Heart left ventricle (tissue), 13 donors: ENCODE results near the gene CLCA1.

ENCODE experiments used
- CTCF ChIP-seq, 12 donors: fragments of 200-600 bp; sonication (generic) in 4 of 12; IDR thresholded peaks; one replicate each; pipeline versions ENCODE4 v1.5.0 to v1.8.0; 2018 to 2022; ENCODE audit warnings: antibody characterized with exemption in 12 of 12, mild to moderate bottlenecking in 5 of 12
- POLR2A ChIP-seq, 2 donors: fragments of 450-650 bp; IDR thresholded peaks; one replicate each; pipeline ENCODE4 v1.6.1; 2017; ENCODE audit warnings: antibody characterized with exemption in 2 of 2, mild to moderate bottlenecking in 2 of 2, moderate library complexity in 2 of 2
- donor health status: ischemic (EF 13 %, LVEDD 7.1; RV severe dilation, severe dysfunction).
- donor health status: DM: no; HTN: yes; CAD: no.
- donor health status: DM: no; HTN: no; CAD: no.
- donor health status: ischemic (EF 25% LVEDD 6.9; RV normal size, moderate dysfunction).
- donor health status: ischemic (EF 25% LVEDD 5.7; RV mildly dilated, moderate dysfunction).
- donor health status: ischemic (EF 35%, LVEDD 5.7; RV mildly dilated, moderate dysfunction).
- donor health status: nonischemic (EF 11% LVEDD 7.7; RV severe dilation, severe dysfunction).
- donor health status: DM: yes; HTN: yes; CAD: no.
- donor health status: PGD.
- donor health status: ischemic (EF 29% LVEDD 5.4; RV normal size, mild dysfunction).
- donor health status: nonischemic (EF 23%, LVEDD 6.1; RV moderate dilation, normal function).

GRCh38 chr1:86461482-86461881, 7.2 kb upstream of the CLCA1 start:
- TF ChIP-seq CTCF (IDR thresholded peaks at IDR 0.05) = no peak
- TF ChIP-seq POLR2A (IDR thresholded peaks at IDR 0.05) = no peak
